Measurements from ENCODE around the gene CDK18. TPM values are rescaled to one million over a fixed set of nuclear protein-coding genes. Genes with fewer than 3 reads are reported as not detected.

CDK18 gene
- total RNA-seq, 4 donors from 2014 or later: 13.6 to 22.4 (median 16.9) TPM

GRCh38 chr1:205536759-205537361 lies 32.4 kb downstream of the CDK18 start:
- Histone ChIP-seq H3K27ac (no peak overlapping the region), H3K36me3 (no peaks in the 10 kb centered on the region), H3K27me3 (no peaks in the 10 kb centered on the region), H3K4me1 (no peaks in the 10 kb centered on the region), H3K4me3 (replicated peaks in 1 of 3) (no peak overlapping the region), H3K9me3 (no peaks in the 10 kb centered on the region)
- no peak for DNase-seq
- WGBS, 2 donors: 52 to 59% methylated on average over 9 of the region's 9 CpGs
- intact Hi-C loops (cut with DNase I): loop anchor here (10.0 kb wide), 1 partner anchor 118 kb away; no protein-coding TSS in a partner anchor
- TF ChIP-seq POLR2A (IDR thresholded peaks at IDR 0.05): no peak

GRCh38 chr1:205537386-205538018 lies 33.0 kb downstream of the CDK18 start:
- Histone ChIP-seq H3K9me3 (no peaks in the 10 kb centered on the region), H3K27me3 (no peaks in the 10 kb centered on the region), H3K27ac (no peak overlapping the region), H3K36me3 (no peaks in the 10 kb centered on the region), H3K4me1 (no peaks in the 10 kb centered on the region), H3K4me3 (replicated peaks in 1 of 3) (no peak overlapping the region)
- WGBS, 2 donors: 91 to 95% methylated on average over 10 of the region's 10 CpGs
- TF ChIP-seq POLR2A (IDR thresholded peaks at IDR 0.05): no peak
- TF ChIP-seq, protein P1, sequence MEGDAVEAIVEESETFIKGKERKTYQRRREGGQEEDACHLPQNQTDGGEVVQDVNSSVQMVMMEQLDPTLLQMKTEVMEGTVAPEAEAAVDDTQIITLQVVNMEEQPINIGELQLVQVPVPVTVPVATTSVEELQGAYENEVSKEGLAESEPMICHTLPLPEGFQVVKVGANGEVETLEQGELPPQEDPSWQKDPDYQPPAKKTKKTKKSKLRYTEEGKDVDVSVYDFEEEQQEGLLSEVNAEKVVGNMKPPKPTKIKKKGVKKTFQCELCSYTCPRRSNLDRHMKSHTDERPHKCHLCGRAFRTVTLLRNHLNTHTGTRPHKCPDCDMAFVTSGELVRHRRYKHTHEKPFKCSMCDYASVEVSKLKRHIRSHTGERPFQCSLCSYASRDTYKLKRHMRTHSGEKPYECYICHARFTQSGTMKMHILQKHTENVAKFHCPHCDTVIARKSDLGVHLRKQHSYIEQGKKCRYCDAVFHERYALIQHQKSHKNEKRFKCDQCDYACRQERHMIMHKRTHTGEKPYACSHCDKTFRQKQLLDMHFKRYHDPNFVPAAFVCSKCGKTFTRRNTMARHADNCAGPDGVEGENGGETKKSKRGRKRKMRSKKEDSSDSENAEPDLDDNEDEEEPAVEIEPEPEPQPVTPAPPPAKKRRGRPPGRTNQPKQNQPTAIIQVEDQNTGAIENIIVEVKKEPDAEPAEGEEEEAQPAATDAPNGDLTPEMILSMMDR (IDR thresholded peaks at IDR 0.05): no peak
- intact Hi-C loops (cut with DNase I): loop anchor here (10.0 kb wide), 1 partner anchor 117 kb away; no protein-coding TSS in a partner anchor
- DNase-seq: no peak

DNA sequence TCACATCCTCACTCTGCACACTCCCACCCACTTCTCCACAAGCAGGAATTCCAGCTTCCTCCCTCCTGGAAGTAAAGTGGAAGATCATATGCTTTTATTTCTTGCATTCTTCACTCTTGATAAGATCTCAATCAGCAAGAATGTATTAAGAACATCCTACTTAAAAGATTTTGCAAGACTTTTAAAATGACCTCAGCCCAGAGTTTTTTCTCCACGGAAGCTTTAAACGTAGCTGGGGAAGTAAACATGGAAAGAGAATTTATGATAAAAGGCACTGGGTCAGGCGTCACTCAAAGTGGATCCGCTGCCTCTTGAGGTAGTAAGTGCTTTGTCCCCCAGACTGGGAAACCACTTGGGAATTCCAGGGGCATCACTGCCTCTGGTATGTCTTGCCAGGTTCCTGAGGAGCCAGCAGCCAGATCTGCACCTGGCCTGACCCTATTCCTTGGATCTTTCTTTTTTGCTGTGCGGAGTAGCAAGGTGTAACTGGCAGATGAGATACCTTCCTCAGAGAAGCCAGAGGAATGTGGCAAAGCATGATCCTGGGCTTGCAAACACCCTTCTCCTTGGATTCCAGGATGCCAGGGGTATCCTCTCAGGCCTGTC lies 33.9 kb downstream of the CDK18 start:
- WGBS, 2 donors: 36 to 50% methylated on average over 5 of the region's 5 CpGs
- Histone ChIP-seq H3K36me3 (no peaks in the 10 kb centered on the region), H3K4me1 (peaks cover 3 to 5% of the 10 kb centered on the region in 2 donors), H3K27ac (no peak overlapping the region), H3K4me3 (replicated peaks in 1 of 3) (no peak overlapping the region), H3K27me3 (no peaks in the 10 kb centered on the region), H3K9me3 (no peaks in the 10 kb centered on the region)
- no peak for TF ChIP-seq POLR2A (IDR thresholded peaks at IDR 0.05)
- TF ChIP-seq, protein P1 (IDR thresholded peaks at IDR 0.05): no peak
- intact Hi-C loops (cut with DNase I): loop anchor here (10.0 kb wide), 1 partner anchor 116 kb away; no protein-coding TSS in a partner anchor
- DNase-seq: no peak

- Histone ChIP-seq H3K9me3 (no peaks in the 10 kb centered on the region), H3K27ac (no peak overlapping the region), H3K4me3 (replicated peaks in 1 of 3) (no peak overlapping the region), H3K27me3 (no peaks in the 10 kb centered on the region), H3K4me1 (peaks cover 3 to 11% of the 10 kb centered on the region in 2 donors), H3K36me3 (no peaks in the 10 kb centered on the region)
- intact Hi-C loops (cut with DNase I): no loop called here
- WGBS, 2 donors: 85 to 87% methylated on average over 6 of the region's 6 CpGs
- DNase-seq: no peak
- TF ChIP-seq, protein P1 (IDR thresholded peaks at IDR 0.05): no peak
- TF ChIP-seq POLR2A (IDR thresholded peaks at IDR 0.05): no peak
These were observed 36.9 kb downstream of the CDK18 start for GRCh38 chr1:205541161-205541886.

DNA sequence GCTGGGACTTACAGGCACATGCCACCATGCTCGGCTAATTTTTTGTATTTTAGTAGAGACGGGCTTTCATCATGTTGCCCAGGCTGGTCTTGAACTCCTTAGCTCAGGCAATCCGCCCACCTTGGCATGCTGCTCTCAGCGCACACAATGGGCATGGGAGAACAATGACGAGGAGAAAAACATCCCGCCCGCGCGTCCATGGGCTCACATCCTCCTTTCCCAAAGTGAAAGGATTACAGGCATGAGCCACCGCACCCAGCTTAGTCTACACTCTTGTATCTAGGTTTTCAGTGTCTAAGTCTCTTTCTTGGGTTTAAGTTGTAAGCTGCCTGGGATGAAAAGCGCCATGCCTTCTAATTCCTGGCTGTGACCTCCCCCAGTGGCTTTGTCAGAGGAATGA lies 37.9 kb downstream of the CDK18 start:
- Histone ChIP-seq H3K9me3 (no peaks in the 10 kb centered on the region), H3K27me3 (no peaks in the 10 kb centered on the region), H3K27ac (peak overlapping the region in 1 of 3 donors; percentile 60), H3K36me3 (no peaks in the 10 kb centered on the region), H3K4me3 (replicated peaks in 1 of 3) (no peak overlapping the region), H3K4me1 (peaks cover 3 to 11% of the 10 kb centered on the region in 2 donors)
- DNase-seq: no peak
- WGBS, 2 donors: 76 to 79% methylated on average over 11 of the region's 11 CpGs
- intact Hi-C loops (cut with DNase I): no loop called here
- TF ChIP-seq, protein P1 (IDR thresholded peaks at IDR 0.05): no peak
- no peak for TF ChIP-seq POLR2A (IDR thresholded peaks at IDR 0.05)

All from thyroid gland (tissue), 4 donors.